ENCODE measurements around the gene ARHGAP4. TPM values are rescaled to one million over a fixed set of nuclear protein-coding genes. Genes with fewer than 3 reads are reported as not detected.

ARHGAP4 gene
- total RNA-seq, 1 donor from 2014 or later: 3.1 TPM

DNA sequence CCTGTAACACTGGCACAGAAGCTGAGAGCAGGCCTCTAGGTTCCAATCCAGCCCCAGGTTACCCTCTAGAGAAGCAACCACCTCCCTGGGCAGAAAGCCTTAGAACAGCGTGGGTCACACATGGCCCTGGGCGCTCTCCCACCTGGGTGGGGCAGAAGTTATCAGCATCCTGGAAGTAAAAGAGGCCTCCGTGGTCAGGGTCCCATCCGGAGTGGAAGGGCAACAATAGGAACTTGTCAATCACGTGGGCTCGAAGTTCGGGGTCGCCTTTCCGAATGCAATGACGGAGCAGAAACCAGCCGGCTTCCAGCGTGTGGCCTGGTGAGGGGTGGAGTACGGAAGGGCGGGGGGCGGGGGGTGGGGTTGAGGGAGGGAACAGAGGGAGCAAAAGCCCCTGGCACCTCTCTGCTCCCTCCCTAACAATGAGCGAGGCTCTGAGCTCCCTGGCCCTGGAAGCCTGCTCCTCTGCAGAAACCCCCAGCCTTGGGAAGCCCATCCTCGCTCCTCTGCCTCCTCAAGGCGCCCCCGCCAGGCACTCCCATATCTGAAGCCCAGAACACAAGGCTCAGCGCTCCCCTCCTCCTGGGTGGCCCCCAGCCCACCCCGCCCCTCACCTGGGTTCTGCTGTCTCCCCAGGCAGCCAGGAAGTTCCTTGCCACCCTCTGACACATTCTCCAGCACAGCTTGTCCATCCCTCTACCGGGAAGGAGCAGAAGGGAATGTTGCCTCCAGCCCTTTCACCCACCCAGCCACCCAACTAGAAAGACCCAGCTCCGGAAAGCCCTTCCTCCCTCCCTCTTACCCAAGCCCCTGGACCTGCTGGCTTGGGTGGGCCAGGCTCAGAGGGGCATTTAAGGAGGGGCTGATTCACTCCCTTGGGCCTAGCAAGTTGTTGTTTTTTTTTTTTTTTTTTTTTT, 15.5 kb upstream of the ARHGAP4 start:
- no peak overlapping the region for H3K4me3 Mint-ChIP-seq (ENCODE audit: unreplicated experiment)
- no peaks in the 10 kb centered on the region for H3K9me3 Mint-ChIP-seq (ENCODE audit: low read depth)
- no peaks in the 10 kb centered on the region for H3K27me3 Mint-ChIP-seq (ENCODE audit: low read depth)
- H3K36me3 Mint-ChIP-seq (ENCODE audit: low read depth): no peaks in the 10 kb centered on the region
- TF ChIP-seq, protein P1, sequence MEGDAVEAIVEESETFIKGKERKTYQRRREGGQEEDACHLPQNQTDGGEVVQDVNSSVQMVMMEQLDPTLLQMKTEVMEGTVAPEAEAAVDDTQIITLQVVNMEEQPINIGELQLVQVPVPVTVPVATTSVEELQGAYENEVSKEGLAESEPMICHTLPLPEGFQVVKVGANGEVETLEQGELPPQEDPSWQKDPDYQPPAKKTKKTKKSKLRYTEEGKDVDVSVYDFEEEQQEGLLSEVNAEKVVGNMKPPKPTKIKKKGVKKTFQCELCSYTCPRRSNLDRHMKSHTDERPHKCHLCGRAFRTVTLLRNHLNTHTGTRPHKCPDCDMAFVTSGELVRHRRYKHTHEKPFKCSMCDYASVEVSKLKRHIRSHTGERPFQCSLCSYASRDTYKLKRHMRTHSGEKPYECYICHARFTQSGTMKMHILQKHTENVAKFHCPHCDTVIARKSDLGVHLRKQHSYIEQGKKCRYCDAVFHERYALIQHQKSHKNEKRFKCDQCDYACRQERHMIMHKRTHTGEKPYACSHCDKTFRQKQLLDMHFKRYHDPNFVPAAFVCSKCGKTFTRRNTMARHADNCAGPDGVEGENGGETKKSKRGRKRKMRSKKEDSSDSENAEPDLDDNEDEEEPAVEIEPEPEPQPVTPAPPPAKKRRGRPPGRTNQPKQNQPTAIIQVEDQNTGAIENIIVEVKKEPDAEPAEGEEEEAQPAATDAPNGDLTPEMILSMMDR (IDR thresholded peaks at IDR 0.05): no peak
- H3K27ac Mint-ChIP-seq (ENCODE audit: unreplicated experiment): no peak overlapping the region
- no peak for DNase-seq (ENCODE audit: low spot score)
- H3K4me1 Mint-ChIP-seq (ENCODE audit: low read depth): no peaks in the 10 kb centered on the region

DNA sequence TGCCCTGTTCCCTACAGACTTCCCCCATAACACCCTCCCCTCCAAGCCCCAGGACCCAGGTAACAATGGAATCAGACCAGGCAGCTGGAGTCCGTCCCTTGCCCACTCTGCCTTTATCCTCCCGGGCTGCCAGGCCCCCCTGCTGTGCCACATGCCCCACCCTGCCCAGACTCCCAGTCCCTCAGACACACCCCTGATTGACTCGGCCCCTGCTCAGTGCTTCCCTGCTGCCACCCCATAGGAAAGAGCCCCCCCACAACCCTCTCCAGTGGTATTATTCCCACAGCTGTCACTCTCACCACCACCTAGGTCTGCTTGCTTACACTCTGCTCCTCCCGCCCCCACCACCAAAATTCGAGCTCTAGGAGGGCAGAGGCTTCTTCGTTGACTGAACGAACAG, 13.5 kb upstream of the ARHGAP4 start:
- Mint-ChIP-seq H3K9me3 (ENCODE audit: low read depth) (no peaks in the 10 kb centered on the region), H3K27me3 (ENCODE audit: low read depth) (no peaks in the 10 kb centered on the region), H3K27ac (ENCODE audit: unreplicated experiment) (no peak overlapping the region), H3K4me1 (ENCODE audit: low read depth) (no peaks in the 10 kb centered on the region), H3K36me3 (ENCODE audit: low read depth) (no peaks in the 10 kb centered on the region), H3K4me3 (ENCODE audit: unreplicated experiment) (no peak overlapping the region)
- DNase-seq (ENCODE audit: low spot score): no peak
- TF ChIP-seq, protein P1 (IDR thresholded peaks at IDR 0.05): no peak

GRCh38 chrX:153938226-153938786, 12.2 kb upstream of the ARHGAP4 start:
- Mint-ChIP-seq H3K4me1 (ENCODE audit: low read depth) (peaks cover 7% of the 10 kb centered on the region), H3K27ac (ENCODE audit: unreplicated experiment) (no peak overlapping the region), H3K9me3 (ENCODE audit: low read depth) (no peaks in the 10 kb centered on the region), H3K27me3 (ENCODE audit: low read depth) (no peaks in the 10 kb centered on the region), H3K4me3 (ENCODE audit: unreplicated experiment) (no peak overlapping the region), H3K36me3 (ENCODE audit: low read depth) (no peaks in the 10 kb centered on the region)
- TF ChIP-seq, protein P1 (IDR thresholded peaks at IDR 0.05): no peak
- no peak for DNase-seq (ENCODE audit: low spot score)

DNA sequence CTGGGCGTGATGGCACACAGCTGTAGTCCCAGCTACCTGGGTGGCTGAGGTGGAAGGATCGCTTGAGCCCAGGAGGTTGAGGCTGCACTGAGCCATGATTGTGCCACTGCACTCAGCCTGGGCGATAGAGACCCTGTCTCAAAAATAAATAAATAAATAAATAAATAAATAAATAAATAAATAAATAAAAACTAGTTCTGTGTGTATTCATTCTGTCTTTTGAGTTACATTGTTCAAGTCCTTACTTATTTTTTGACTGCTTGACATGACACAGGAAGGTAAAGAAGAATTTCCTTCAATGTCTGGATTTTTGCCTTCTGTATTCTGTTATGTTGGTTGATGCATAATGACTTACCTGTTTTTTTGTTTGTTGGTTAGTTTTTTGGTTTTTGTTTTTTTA, 11.0 kb upstream of the ARHGAP4 start:
- DNase-seq (ENCODE audit: low spot score): no peak
- no peaks in the 10 kb centered on the region for H3K9me3 Mint-ChIP-seq (ENCODE audit: low read depth)
- no peaks in the 10 kb centered on the region for H3K36me3 Mint-ChIP-seq (ENCODE audit: low read depth)
- H3K27me3 Mint-ChIP-seq (ENCODE audit: low read depth): no peaks in the 10 kb centered on the region
- no peak overlapping the region for H3K4me3 Mint-ChIP-seq (ENCODE audit: unreplicated experiment)
- peaks cover 7% of the 10 kb centered on the region for H3K4me1 Mint-ChIP-seq (ENCODE audit: low read depth)
- TF ChIP-seq, protein P1 (IDR thresholded peaks at IDR 0.05): no peak
- peak overlapping the region; percentile 32 for H3K27ac Mint-ChIP-seq (ENCODE audit: unreplicated experiment)

DNA sequence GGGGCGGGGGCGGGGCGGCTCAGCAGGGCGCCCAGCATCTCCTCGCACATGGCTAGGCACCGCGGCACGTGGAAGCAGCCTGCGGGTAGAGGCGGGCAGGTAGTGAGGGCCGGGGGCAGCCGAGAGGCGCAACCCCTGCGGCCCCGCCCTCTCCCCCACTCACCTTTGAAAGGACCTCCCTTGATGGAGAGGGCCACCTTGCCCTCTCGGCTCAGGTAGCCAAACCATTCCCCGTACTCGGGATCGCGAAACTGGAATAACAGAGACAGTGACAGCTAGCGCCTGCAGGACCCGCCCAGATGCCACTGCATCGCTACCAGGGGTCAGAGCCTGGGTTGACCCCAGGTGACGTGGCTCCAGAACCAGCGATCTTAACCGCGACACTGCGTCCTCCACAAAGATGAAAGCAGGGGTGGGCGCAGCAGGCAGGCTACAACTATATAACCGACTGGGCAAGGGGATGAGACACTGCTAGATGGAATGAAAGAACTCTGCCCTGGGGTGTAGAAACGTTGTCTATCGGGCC, 9.3 kb upstream of the ARHGAP4 start:
- TF ChIP-seq, protein P1 (IDR thresholded peaks at IDR 0.05): no peak
- no peaks in the 10 kb centered on the region for H3K9me3 Mint-ChIP-seq (ENCODE audit: low read depth)
- no peaks in the 10 kb centered on the region for H3K27me3 Mint-ChIP-seq (ENCODE audit: low read depth)
- H3K4me3 Mint-ChIP-seq (ENCODE audit: unreplicated experiment): peak overlapping the region; percentile 42
- no peak overlapping the region for H3K27ac Mint-ChIP-seq (ENCODE audit: unreplicated experiment)
- peaks cover 10% of the 10 kb centered on the region for H3K4me1 Mint-ChIP-seq (ENCODE audit: low read depth)
- no peak for DNase-seq (ENCODE audit: low spot score)
- H3K36me3 Mint-ChIP-seq (ENCODE audit: low read depth): peaks cover 4% of the 10 kb centered on the region

All from chondrocyte (in vitro differentiated cells).